Measurements from ENCODE around the gene MIEN1.

Gene MIEN1

GRCh38 chr17:39688945-39689344 is 41.4 kb downstream of the MIEN1 start:
- TF ChIP-seq CTCF (IDR thresholded peaks at IDR 0.05; ENCODE audit: low read depth, low read length) = no peak
- no peaks in the 10 kb centered on the region for H3K9me3 ChIP-seq (ENCODE audit: severe bottlenecking)
- DNase-seq = no peak
- peak overlapping the region; percentile 66 for H3K4me3 ChIP-seq (ENCODE audit: low read depth, low read length)
- peaks cover 16% of the 10 kb centered on the region for H3K36me3 ChIP-seq
- no peaks in the 10 kb centered on the region for H3K27me3 ChIP-seq (ENCODE audit: insufficient read depth, low read depth, severe bottlenecking)
- H3K27ac ChIP-seq = peak overlapping the region; percentile 99

- no peak for DNase-seq
- Histone ChIP-seq H3K9me3 (ENCODE audit: severe bottlenecking) (no peaks in the 10 kb centered on the region), H3K27ac (peak overlapping the region; percentile 99), H3K4me3 (ENCODE audit: low read depth, low read length) (peak overlapping the region; percentile 66), H3K36me3 (peaks cover 19% of the 10 kb centered on the region), H3K27me3 (ENCODE audit: insufficient read depth, low read depth, severe bottlenecking) (no peaks in the 10 kb centered on the region)
- no peak for TF ChIP-seq CTCF (IDR thresholded peaks at IDR 0.05; ENCODE audit: low read depth, low read length)
These were observed 41.9 kb downstream of the MIEN1 start for GRCh38 chr17:39688475-39688835.

- Histone ChIP-seq H3K27ac (peak within 1 kb of the TSS; percentile 99), H3K4me3 (ENCODE audit: low read depth, low read length) (peak within 1 kb of the TSS; percentile 66), H3K36me3 (peaks cover 23% of the 10 kb centered on the region), H3K27me3 (ENCODE audit: insufficient read depth, low read depth, severe bottlenecking) (no peaks in the 10 kb centered on the region), H3K9me3 (ENCODE audit: severe bottlenecking) (no peaks in the 10 kb centered on the region)
- DNase-seq = peak; percentile 94
- TF ChIP-seq CTCF (IDR thresholded peaks at IDR 0.05; ENCODE audit: low read depth, low read length) = 0 out of 2 replicates have a peak, but pooled peaks have one; percentile 17
These were observed 42.5 kb downstream of the MIEN1 start, which contains the start of gene PGAP3 for GRCh38 chr17:39687546-39688474. Gene PGAP3, minus strand, starts transcription at chr17:39688057. Its CDS starts 43 bp downstream, at chr17:39688014.

- no peak for TF ChIP-seq CTCF (IDR thresholded peaks at IDR 0.05; ENCODE audit: low read depth, low read length)
These were observed 43.2 kb downstream of the MIEN1 start for GRCh38 chr17:39687101-39687545.

GRCh38 chr17:39684369-39685192 is 45.8 kb downstream of the MIEN1 start:
- no peaks in the 10 kb centered on the region for H3K27me3 ChIP-seq (ENCODE audit: insufficient read depth, low read depth, severe bottlenecking)
- H3K27ac ChIP-seq = no peak overlapping the region
- H3K4me3 ChIP-seq (ENCODE audit: low read depth, low read length) = no peak overlapping the region
- TF ChIP-seq CTCF (IDR thresholded peaks at IDR 0.05; ENCODE audit: low read depth, low read length) = no peak
- DNase-seq = no peak
- H3K36me3 ChIP-seq = peaks cover 36% of the 10 kb centered on the region
- H3K9me3 ChIP-seq (ENCODE audit: severe bottlenecking) = no peaks in the 10 kb centered on the region

More at GRCh38 chr17:39687101-39687545, 43.2 kb downstream of the MIEN1 start:
- Histone ChIP-seq H3K27ac (peak overlapping the region; percentile 99), H3K36me3 (peaks cover 26% of the 10 kb centered on the region), H3K9me3 (ENCODE audit: severe bottlenecking) (no peaks in the 10 kb centered on the region), H3K4me3 (ENCODE audit: low read depth, low read length) (peak overlapping the region; percentile 66), H3K27me3 (ENCODE audit: insufficient read depth, low read depth, severe bottlenecking) (no peaks in the 10 kb centered on the region)
- peak; percentile 69 for DNase-seq
